ACC112 (cell line): ENCODE data around the gene USP40.

Experiments
- H2AFZ ChIP-seq: fragments of 200-600 bp; sonication (generic); one replicate; pipeline ENCODE4 v1.6.0; 2017; ENCODE audit warnings: antibody characterized with exemption, low read length; ENCODE audit not compliant: unreplicated experiment
- H3K27ac ChIP-seq: fragments of 200-600 bp; sonication (generic); 2 replicates; pipeline ENCODE4 v1.5.1; 2014; ENCODE audit warnings: low read depth, mild to moderate bottlenecking, antibody characterized with exemption, low read length, moderate library complexity
- H3K27me3 ChIP-seq: fragments of 200-600 bp; sonication (generic); 2 replicates; pipeline ENCODE4 v1.6.1; 2014; ENCODE audit warnings: mild to moderate bottlenecking, antibody characterized with exemption, low read length, moderate library complexity, mixed read lengths; ENCODE audit not compliant: insufficient read depth
- H3K36me3 ChIP-seq: fragments of 200-600 bp; sonication (generic); 2 replicates; pipeline ENCODE4 v1.6.1; 2016; ENCODE audit warnings: mild to moderate bottlenecking, antibody characterized with exemption, low read length, moderate library complexity, mixed read lengths; ENCODE audit not compliant: insufficient read depth
- H3K4me1 ChIP-seq: fragments of 200-600 bp; sonication (generic); one replicate; pipeline ENCODE4 v1.6.1; 2016; ENCODE audit warnings: low read length, mixed read lengths; ENCODE audit not compliant: insufficient read depth, unreplicated experiment, control insufficient read depth
- H3K4me3 ChIP-seq: fragments of 200-600 bp; sonication (generic); 2 replicates; pipeline ENCODE4 v1.5.1; 2014; ENCODE audit warnings: mild to moderate bottlenecking, low read depth, low read length
- H3K79me2 ChIP-seq: fragments of 200-600 bp; sonication (generic); one replicate; pipeline ENCODE4 v1.6.0; 2016; ENCODE audit warnings: low read length; ENCODE audit not compliant: control insufficient read depth, unreplicated experiment, insufficient read depth

Gene USP40

GRCh38 chr2:233473878-233474277 is 92.7 kb downstream of the USP40 start:
- no peaks in the 10 kb centered on the region for H3K79me2 ChIP-seq
- no peak overlapping the region for H2AFZ ChIP-seq
- no peak overlapping the region for H3K27ac ChIP-seq
- H3K36me3 ChIP-seq = peaks cover 4% of the 10 kb centered on the region
- H3K4me3 ChIP-seq = no peak overlapping the region
- H3K4me1 ChIP-seq = no peaks in the 10 kb centered on the region
- no peaks in the 10 kb centered on the region for H3K27me3 ChIP-seq

DNA sequence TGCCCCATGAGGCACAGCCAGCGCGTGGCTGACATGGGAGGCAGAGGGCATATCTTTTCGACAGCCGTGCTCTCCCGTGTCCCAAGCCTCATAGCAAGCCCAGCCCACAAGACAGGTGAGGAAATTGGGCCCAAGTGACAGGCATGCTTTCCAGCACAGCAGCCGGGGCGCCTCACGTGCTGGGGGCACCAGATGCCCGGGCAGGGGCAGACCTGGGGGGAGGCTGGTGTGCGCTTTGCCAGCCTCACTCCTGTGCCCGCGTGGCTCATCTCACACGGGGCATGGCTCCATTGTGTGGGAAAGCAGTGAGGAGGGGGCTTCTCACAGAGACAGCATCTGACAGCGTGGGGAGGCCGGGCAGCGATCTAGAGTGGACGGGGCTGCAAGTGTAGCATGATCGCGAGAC is 93.2 kb downstream of the USP40 start:
- H2AFZ ChIP-seq = no peak overlapping the region
- H3K4me3 ChIP-seq = no peak overlapping the region
- H3K79me2 ChIP-seq = no peaks in the 10 kb centered on the region
- H3K4me1 ChIP-seq = no peaks in the 10 kb centered on the region
- H3K27ac ChIP-seq = no peak overlapping the region
- peaks cover 4% of the 10 kb centered on the region for H3K36me3 ChIP-seq
- no peaks in the 10 kb centered on the region for H3K27me3 ChIP-seq

DNA sequence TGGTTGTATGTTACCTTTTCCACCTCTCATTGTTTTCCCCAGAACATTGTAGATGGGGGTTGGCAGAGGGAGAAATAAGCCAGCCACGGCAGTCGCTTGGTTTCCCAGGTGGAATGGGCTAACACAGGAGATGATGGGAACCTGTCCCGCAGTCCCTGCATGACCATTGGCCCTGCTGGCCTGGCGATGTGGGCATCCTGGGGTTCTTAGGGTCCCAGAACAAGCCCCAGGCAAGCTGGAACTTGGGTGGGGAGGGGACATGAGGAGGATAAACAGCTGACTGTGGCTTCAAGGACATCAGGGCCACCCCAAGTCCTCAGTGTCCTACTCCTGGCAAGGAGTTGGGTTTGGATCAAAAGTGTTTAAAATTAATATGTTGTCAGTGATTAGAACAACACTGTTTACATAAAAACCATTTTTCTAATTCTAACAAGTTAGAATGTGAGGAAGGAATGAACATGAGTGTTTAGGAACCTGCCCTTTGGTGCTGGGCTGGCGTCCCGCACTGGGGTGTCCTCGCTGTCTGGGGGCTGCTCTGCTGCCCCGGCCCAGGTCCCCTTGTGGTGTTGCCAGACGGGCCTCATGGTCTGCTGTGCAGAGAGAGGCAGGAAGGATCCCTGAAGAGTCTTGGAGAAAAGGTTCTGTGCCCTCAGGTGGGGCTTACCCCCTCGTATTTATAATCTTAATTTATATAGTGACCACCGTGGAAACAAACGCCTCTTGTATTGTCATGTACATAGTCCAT is 95.1 kb downstream of the USP40 start:
- Histone ChIP-seq H3K4me1 (no peaks in the 10 kb centered on the region), H3K79me2 (no peaks in the 10 kb centered on the region), H3K36me3 (no peaks in the 10 kb centered on the region; the same call in 1 of the 2 replicates), H3K27me3 (no peaks in the 10 kb centered on the region), H3K4me3 (no peak overlapping the region), H2AFZ (no peak overlapping the region), H3K27ac (no peak overlapping the region)

DNA sequence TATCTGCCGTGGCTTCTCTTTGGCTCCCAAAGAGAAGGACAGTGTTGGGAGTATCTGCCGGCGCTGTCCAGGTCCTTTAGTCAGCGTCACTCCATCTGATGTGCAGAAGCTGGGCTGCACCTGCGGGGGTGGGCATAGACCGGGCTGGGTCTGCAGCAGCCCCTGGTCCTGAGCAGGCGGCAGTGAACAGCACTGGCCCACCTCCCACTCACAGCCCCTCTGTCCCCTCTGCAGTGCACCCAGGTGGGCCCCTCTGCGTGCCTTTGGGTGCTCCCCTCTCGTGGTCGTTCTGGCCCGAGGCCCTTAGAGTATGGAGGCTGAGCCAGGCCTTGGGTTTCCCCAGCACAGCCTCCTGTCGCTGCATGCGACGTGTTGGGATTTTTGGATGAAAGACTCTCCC is 95.7 kb downstream of the USP40 start:
- H3K4me3 ChIP-seq = no peak overlapping the region
- H3K27ac ChIP-seq = no peak overlapping the region
- H3K79me2 ChIP-seq = no peaks in the 10 kb centered on the region
- no peak overlapping the region for H2AFZ ChIP-seq
- H3K36me3 ChIP-seq = no peaks in the 10 kb centered on the region; the same call in 1 of the 2 replicates
- H3K27me3 ChIP-seq = no peaks in the 10 kb centered on the region
- H3K4me1 ChIP-seq = no peaks in the 10 kb centered on the region

DNA sequence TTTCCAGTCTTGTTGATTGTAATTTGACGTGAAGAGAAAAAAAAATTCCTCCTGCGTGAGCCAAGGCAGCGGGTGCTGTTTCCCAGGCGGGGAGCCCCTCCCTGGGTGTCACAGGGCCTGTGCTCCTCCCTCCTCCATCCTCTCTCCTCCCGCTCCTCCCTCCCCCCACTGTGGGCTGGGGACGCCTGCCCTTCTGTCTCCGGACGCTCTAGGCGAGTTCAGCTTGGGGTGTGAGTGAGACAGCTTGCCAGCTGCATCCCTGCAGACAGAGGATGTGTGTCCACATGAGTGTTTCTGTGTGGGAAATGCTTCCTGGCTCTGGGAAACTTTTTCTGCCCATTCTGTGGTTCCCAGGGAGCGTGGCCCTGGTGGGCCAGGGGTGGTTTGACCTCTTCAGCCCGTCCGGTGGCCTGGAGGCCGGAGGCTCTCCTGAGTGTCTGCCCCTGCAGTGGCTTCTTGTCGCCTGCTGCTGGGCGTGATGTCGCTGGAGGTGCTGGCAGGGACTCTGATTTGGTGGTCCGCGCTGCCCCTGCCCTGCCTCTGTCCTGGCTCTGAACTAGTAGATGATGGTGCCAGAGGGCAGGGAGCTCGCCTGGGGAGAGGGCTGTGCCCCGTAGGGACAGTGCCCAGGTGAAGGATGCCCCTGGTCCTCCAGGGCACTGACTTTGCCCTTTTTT is 96.4 kb downstream of the USP40 start:
- no peaks in the 10 kb centered on the region for H3K79me2 ChIP-seq
- no peak overlapping the region for H3K4me3 ChIP-seq
- H3K27ac ChIP-seq = no peak overlapping the region
- H3K4me1 ChIP-seq = no peaks in the 10 kb centered on the region
- H2AFZ ChIP-seq = no peak overlapping the region
- no peaks in the 10 kb centered on the region for H3K36me3 ChIP-seq
- no peaks in the 10 kb centered on the region for H3K27me3 ChIP-seq

GRCh38 chr2:233469261-233470010 is 97.1 kb downstream of the USP40 start:
- Histone ChIP-seq H3K27me3 (no peaks in the 10 kb centered on the region), H3K36me3 (no peaks in the 10 kb centered on the region), H3K4me3 (no peak overlapping the region), H2AFZ (no peak overlapping the region), H3K4me1 (no peaks in the 10 kb centered on the region), H3K27ac (no peak overlapping the region), H3K79me2 (no peaks in the 10 kb centered on the region)

- Histone ChIP-seq H3K27me3 (no peaks in the 10 kb centered on the region), H3K79me2 (no peaks in the 10 kb centered on the region), H3K36me3 (no peaks in the 10 kb centered on the region), H3K4me3 (no peak overlapping the region), H2AFZ (no peak overlapping the region), H3K4me1 (no peaks in the 10 kb centered on the region), H3K27ac (no peak overlapping the region)
These were observed 97.9 kb downstream of the USP40 start for GRCh38 chr2:233468741-233469110.

- Histone ChIP-seq H3K27me3 (no peaks in the 10 kb centered on the region), H3K36me3 (no peaks in the 10 kb centered on the region), H2AFZ (no peak overlapping the region), H3K27ac (no peak overlapping the region), H3K4me1 (no peaks in the 10 kb centered on the region), H3K4me3 (no peak overlapping the region), H3K79me2 (no peaks in the 10 kb centered on the region)
These were observed 98.4 kb downstream of the USP40 start for GRCh38 chr2:233468047-233468740.

DNA sequence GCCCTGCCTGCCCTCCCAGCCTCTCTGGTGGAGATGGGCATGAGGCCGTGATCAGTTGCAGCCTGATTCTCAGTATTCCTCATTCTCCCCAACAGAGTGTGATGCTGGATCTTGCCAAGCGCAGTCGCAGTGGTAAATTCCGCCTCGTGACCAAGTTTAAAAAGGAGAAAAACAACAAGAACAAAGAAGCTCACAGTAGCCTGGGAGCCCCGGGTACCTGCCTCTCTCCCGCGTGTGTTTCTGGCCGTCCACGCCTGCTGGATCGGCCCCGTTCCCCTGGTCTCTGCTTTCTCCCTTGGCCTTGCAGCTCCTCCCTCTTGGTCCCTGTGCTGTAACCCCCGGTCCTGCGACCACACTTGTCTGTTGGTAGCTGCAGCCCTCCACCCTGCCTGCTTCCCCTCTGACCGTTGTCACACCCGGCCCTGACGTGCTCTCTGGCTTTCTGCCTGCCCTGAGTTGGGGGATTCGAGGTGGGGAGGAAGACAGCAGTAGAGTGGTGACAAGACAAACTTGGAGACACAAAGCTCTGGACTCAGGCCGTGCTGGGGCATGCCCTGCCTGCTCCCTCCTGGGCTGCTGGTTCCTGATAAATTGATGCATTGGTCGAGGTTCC is 99.5 kb downstream of the USP40 start:
- H3K79me2 ChIP-seq = no peaks in the 10 kb centered on the region
- H2AFZ ChIP-seq = no peak overlapping the region
- H3K27ac ChIP-seq = no peak overlapping the region
- H3K36me3 ChIP-seq = no peaks in the 10 kb centered on the region
- no peak overlapping the region for H3K4me3 ChIP-seq
- H3K27me3 ChIP-seq = no peaks in the 10 kb centered on the region
- no peaks in the 10 kb centered on the region for H3K4me1 ChIP-seq

- Histone ChIP-seq H3K4me1 (no peaks in the 10 kb centered on the region), H3K4me3 (no peak overlapping the region), H2AFZ (no peak overlapping the region), H3K27me3 (no peaks in the 10 kb centered on the region), H3K36me3 (no peaks in the 10 kb centered on the region), H3K79me2 (no peaks in the 10 kb centered on the region), H3K27ac (no peak overlapping the region)
These were observed 101.9 kb downstream of the USP40 start for GRCh38 chr2:233464531-233465240.
